DOHH2 (cell line): Measurements from ENCODE around the gene SPATA33.

ENCODE experiments used
- EZH2phosphoT487 ChIP-seq: fragments of 200-600 bp; sonication (generic); IDR thresholded peaks from 2 replicates; pipeline ENCODE4 v1.6.1; 2017; ENCODE audit warnings: borderline replicate concordance, mild to moderate bottlenecking, antibody characterized with exemption, low read length, moderate library complexity, mixed read lengths
- TF ChIP-seq, protein P1 (sequence below): fragments of 200-600 bp; sonication (generic); IDR thresholded peaks from one replicate; pipeline ENCODE4 v1.5.1; 2014; ENCODE audit warnings: antibody characterized with exemption, mild to moderate bottlenecking, low read depth, low read length; ENCODE audit not compliant: poor library complexity, severe bottlenecking

DNA sequence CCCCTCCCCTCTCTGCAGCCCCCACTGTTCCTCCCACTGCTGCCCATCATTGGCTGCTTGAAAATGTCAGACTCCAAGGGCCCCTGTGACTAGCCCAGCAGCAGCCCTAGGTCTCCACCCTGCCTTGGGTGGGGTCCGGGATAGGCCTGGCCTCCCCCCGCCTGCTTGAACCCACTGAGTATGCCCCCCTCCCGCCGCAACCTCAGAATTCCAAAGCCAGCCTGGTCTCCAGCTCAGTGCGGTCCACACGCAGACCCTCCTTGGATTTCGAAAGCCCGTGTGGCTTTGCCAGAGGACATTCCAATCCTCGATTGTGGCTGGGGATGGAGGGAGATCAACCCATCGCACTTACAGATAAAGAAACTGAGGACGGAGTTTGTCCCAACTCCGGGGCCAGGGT lies 37.8 kb upstream of the SPATA33 start:
- TF ChIP-seq, protein P1, sequence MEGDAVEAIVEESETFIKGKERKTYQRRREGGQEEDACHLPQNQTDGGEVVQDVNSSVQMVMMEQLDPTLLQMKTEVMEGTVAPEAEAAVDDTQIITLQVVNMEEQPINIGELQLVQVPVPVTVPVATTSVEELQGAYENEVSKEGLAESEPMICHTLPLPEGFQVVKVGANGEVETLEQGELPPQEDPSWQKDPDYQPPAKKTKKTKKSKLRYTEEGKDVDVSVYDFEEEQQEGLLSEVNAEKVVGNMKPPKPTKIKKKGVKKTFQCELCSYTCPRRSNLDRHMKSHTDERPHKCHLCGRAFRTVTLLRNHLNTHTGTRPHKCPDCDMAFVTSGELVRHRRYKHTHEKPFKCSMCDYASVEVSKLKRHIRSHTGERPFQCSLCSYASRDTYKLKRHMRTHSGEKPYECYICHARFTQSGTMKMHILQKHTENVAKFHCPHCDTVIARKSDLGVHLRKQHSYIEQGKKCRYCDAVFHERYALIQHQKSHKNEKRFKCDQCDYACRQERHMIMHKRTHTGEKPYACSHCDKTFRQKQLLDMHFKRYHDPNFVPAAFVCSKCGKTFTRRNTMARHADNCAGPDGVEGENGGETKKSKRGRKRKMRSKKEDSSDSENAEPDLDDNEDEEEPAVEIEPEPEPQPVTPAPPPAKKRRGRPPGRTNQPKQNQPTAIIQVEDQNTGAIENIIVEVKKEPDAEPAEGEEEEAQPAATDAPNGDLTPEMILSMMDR: no peak
- TF ChIP-seq EZH2phosphoT487: no peak
